LHCN-M2 (cell line): Measurements from ENCODE around the gene CCDC50. TPM values are rescaled to one million over a fixed set of nuclear protein-coding genes. Genes with fewer than 3 reads are reported as not detected.
A peak's percentile ranks its signal among the peaks of the same experiment; 100 is the strongest.

Source experiments
- DNase-seq: peaks from one replicate; pipeline ENCODE4 v3.0.0-alpha.2; 2012; ENCODE audit warnings: low read depth
- total RNA-seq: library from RNA; depleted of rRNA; stranded (reverse); fragments of >200 nt; gene quantifications from 2 replicates; pipeline ENCODE4 v1.2.3, GENCODE V29; 2014

CCDC50 gene
- total RNA-seq, 1 experiment from 2014 or later, result 86.3 TPM

- no peak for DNase-seq
Observed at GRCh38 chr3:191316876-191317603, 12.2 kb upstream of the CCDC50 start.

GRCh38 chr3:191320316-191320715 lies 8.9 kb upstream of the CCDC50 start:
- DNase-seq, result no peak

- no peak for DNase-seq
Observed at GRCh38 chr3:191321019-191321767, 8.0 kb upstream of the CCDC50 start.

- no peak for DNase-seq
Observed at GRCh38 chr3:191324936-191325335, 4.3 kb upstream of the CCDC50 start.

GRCh38 chr3:191327526-191327925 lies 1.7 kb upstream of the CCDC50 start:
- DNase-seq, result no peak

GRCh38 chr3:191328383-191328961 lies 722 bp upstream of the CCDC50 start:
- DNase-seq, result no peak

GRCh38 chr3:191329654-191330529 lies 698 bp downstream of the CCDC50 start, which contains the start of gene UTS2B:
Gene UTS2B, minus strand, starts transcription at chr3:191330526. Its CDS starts 48,337 bp downstream, at chr3:191282189.
- peak; percentile 60 for DNase-seq

GRCh38 chr3:191330530-191331048 lies 1.4 kb downstream of the CCDC50 start:
- DNase-seq, result no peak

- peak; percentile 35 for DNase-seq
Observed at GRCh38 chr3:191331388-191331787, 2.2 kb downstream of the CCDC50 start.

GRCh38 chr3:191333298-191333880 lies 4.2 kb downstream of the CCDC50 start:
- DNase-seq, result no peak

- no peak for DNase-seq
Observed at GRCh38 chr3:191334346-191334893, 5.2 kb downstream of the CCDC50 start.

GRCh38 chr3:191336833-191337232 lies 7.6 kb downstream of the CCDC50 start:
- DNase-seq, result no peak

GRCh38 chr3:191338177-191338488 lies 8.9 kb downstream of the CCDC50 start:
- no peak for DNase-seq

GRCh38 chr3:191339316-191339917 lies 10.2 kb downstream of the CCDC50 start:
- DNase-seq, result no peak

- DNase-seq, result no peak
Observed at GRCh38 chr3:191340351-191340750, 11.2 kb downstream of the CCDC50 start.

GRCh38 chr3:191340966-191341365 lies 11.8 kb downstream of the CCDC50 start:
- DNase-seq, result no peak

GRCh38 chr3:191342006-191342405 lies 12.8 kb downstream of the CCDC50 start:
- no peak for DNase-seq

GRCh38 chr3:191342411-191342810 lies 13.2 kb downstream of the CCDC50 start:
- no peak for DNase-seq

GRCh38 chr3:191343115-191343514 lies 13.9 kb downstream of the CCDC50 start:
- no peak for DNase-seq

GRCh38 chr3:191343913-191344312 lies 14.7 kb downstream of the CCDC50 start:
- DNase-seq, result no peak
